ENCODE data around the gene FAM118A.
A peak's percentile ranks its signal among the peaks of the same experiment; 100 is the strongest.
"Not testable (repeated sequence)": the region's sequence is repeated elsewhere in the genome, so short reads cannot be mapped to it uniquely, and the experiment has no call there.

Gene FAM118A

GRCh38 chr22:45358127-45358526 is 48.4 kb downstream of the FAM118A start:
- no peak for TF ChIP-seq CTCF (IDR thresholded peaks at IDR 0.05; ENCODE audit: borderline replicate concordance, control extremely low read depth, extremely low read depth, insufficient read depth, missing control alignments)
- in situ Hi-C loops (cut with MboI; ENCODE audit: low sequenced_read_pairs, unreplicated experiment): no loop called here
- no peak for DNase-seq (ENCODE audit: low spot score)

- DNase-seq (ENCODE audit: low spot score): no peak
- in situ Hi-C loops (cut with MboI; ENCODE audit: low sequenced_read_pairs, unreplicated experiment): no loop called here
- no peak for TF ChIP-seq CTCF (IDR thresholded peaks at IDR 0.05; ENCODE audit: borderline replicate concordance, control extremely low read depth, extremely low read depth, insufficient read depth, missing control alignments)
These were observed 49.9 kb downstream of the FAM118A start for GRCh38 chr22:45359627-45360026.

- no peak for DNase-seq (ENCODE audit: low spot score)
- no peak for TF ChIP-seq CTCF (IDR thresholded peaks at IDR 0.05; ENCODE audit: borderline replicate concordance, control extremely low read depth, extremely low read depth, insufficient read depth, missing control alignments)
- in situ Hi-C loops (cut with MboI; ENCODE audit: low sequenced_read_pairs, unreplicated experiment): no loop called here
These were observed 57.0 kb downstream of the FAM118A start for GRCh38 chr22:45366713-45367112.

- DNase-seq (ENCODE audit: low spot score); in situ Hi-C loops (cut with MboI; ENCODE audit: low sequenced_read_pairs, unreplicated experiment): not testable (repeated sequence)
These were observed 63.9 kb downstream of the FAM118A start for GRCh38 chr22:45373592-45373991.

- in situ Hi-C loops (cut with MboI; ENCODE audit: low sequenced_read_pairs, unreplicated experiment): no loop called here
- peak; percentile 20 for DNase-seq (ENCODE audit: low spot score)
- TF ChIP-seq CTCF (IDR thresholded peaks at IDR 0.05; ENCODE audit: borderline replicate concordance, control extremely low read depth, extremely low read depth, insufficient read depth, missing control alignments): no peak
These were observed 66.3 kb downstream of the FAM118A start for GRCh38 chr22:45376009-45376408.

GRCh38 chr22:45376703-45377102 is 67.0 kb downstream of the FAM118A start:
- in situ Hi-C loops (cut with MboI; ENCODE audit: low sequenced_read_pairs, unreplicated experiment): no loop called here
- TF ChIP-seq CTCF (IDR thresholded peaks at IDR 0.05; ENCODE audit: borderline replicate concordance, control extremely low read depth, extremely low read depth, insufficient read depth, missing control alignments): no peak
- DNase-seq (ENCODE audit: low spot score): no peak

- DNase-seq (ENCODE audit: low spot score): no peak
- in situ Hi-C loops (cut with MboI; ENCODE audit: low sequenced_read_pairs, unreplicated experiment): no loop called here
- TF ChIP-seq CTCF (IDR thresholded peaks at IDR 0.05; ENCODE audit: borderline replicate concordance, control extremely low read depth, extremely low read depth, insufficient read depth, missing control alignments): no peak
These were observed 71.6 kb downstream of the FAM118A start for GRCh38 chr22:45381348-45381747.
